Measurements from ENCODE around the gene AQP11.

AQP11 gene

DNA sequence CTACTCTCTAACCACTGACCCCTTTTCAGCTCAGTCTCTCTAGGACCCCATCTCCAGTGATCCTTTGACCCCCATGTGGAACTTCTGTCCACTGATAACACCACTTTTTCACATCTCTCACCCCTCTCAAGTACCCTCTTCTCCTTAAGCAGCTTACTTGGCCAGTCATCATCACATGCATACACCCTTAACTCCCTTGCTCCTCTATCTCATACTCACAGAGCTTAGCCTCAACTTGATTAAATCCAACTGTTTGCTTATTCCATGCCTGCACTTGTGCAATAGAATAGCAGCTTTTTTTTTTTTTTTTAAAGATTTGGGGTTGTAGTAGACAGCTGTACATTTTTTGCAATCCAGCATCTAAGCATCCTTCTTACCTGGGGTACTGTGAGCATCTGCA is 22.2 kb downstream of the AQP11 start:
- no peak for DNase-seq (ENCODE audit: low read depth in 1 of 2, low spot score in 1 of 2)
- H3K27me3 ChIP-seq (ENCODE audit: insufficient read depth, poor library complexity, severe bottlenecking): no peaks in the 10 kb centered on the region
- no peak overlapping the region for H3K27ac ChIP-seq (replicated peaks)
- H3K4me3 ChIP-seq (replicated peaks; ENCODE audit: insufficient read depth, low read length): no peak overlapping the region
- TF ChIP-seq, protein P1, sequence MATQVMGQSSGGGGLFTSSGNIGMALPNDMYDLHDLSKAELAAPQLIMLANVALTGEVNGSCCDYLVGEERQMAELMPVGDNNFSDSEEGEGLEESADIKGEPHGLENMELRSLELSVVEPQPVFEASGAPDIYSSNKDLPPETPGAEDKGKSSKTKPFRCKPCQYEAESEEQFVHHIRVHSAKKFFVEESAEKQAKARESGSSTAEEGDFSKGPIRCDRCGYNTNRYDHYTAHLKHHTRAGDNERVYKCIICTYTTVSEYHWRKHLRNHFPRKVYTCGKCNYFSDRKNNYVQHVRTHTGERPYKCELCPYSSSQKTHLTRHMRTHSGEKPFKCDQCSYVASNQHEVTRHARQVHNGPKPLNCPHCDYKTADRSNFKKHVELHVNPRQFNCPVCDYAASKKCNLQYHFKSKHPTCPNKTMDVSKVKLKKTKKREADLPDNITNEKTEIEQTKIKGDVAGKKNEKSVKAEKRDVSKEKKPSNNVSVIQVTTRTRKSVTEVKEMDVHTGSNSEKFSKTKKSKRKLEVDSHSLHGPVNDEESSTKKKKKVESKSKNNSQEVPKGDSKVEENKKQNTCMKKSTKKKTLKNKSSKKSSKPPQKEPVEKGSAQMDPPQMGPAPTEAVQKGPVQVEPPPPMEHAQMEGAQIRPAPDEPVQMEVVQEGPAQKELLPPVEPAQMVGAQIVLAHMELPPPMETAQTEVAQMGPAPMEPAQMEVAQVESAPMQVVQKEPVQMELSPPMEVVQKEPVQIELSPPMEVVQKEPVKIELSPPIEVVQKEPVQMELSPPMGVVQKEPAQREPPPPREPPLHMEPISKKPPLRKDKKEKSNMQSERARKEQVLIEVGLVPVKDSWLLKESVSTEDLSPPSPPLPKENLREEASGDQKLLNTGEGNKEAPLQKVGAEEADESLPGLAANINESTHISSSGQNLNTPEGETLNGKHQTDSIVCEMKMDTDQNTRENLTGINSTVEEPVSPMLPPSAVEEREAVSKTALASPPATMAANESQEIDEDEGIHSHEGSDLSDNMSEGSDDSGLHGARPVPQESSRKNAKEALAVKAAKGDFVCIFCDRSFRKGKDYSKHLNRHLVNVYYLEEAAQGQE (IDR thresholded peaks at IDR 0.05; ENCODE audit: insufficient replicate concordance, low read depth): no peak
- TF ChIP-seq SPI1 (IDR thresholded peaks at IDR 0.05; ENCODE audit: borderline replicate concordance, low read depth): no peak
- no peak for TF ChIP-seq POLR2AphosphoS5 (IDR thresholded peaks at IDR 0.05; ENCODE audit: low read depth)

DNA sequence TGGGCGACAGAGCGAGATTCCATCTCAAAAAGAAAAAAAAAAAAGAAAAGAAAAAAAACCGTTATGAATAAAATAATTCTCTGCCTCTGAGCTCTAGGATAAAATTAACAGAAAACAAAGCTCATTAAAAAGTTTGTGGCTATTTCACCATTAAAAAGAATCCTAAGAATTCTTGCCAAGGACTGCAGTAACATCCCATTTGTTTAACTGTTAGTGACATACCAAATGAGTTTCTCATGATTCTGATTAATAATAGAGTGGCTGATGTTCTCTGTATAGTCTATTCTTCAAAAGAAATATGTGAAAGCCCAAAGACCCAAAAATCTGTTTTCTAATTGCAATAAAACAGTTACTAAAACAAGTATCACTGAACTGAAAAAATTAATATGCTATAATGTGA is 28.1 kb downstream of the AQP11 start:
- no peak overlapping the region for H3K4me3 ChIP-seq (replicated peaks; ENCODE audit: insufficient read depth, low read length)
- DNase-seq (ENCODE audit: low read depth in 1 of 2, low spot score in 1 of 2): no peak
- TF ChIP-seq GABPA (IDR thresholded peaks at IDR 0.05; ENCODE audit: low read depth): no peak
- TF ChIP-seq, protein P1 (IDR thresholded peaks at IDR 0.05; ENCODE audit: insufficient replicate concordance, low read depth): no peak
- no peaks in the 10 kb centered on the region for H3K27me3 ChIP-seq (ENCODE audit: insufficient read depth, poor library complexity, severe bottlenecking)
- no peak overlapping the region for H3K27ac ChIP-seq (replicated peaks)

DNA sequence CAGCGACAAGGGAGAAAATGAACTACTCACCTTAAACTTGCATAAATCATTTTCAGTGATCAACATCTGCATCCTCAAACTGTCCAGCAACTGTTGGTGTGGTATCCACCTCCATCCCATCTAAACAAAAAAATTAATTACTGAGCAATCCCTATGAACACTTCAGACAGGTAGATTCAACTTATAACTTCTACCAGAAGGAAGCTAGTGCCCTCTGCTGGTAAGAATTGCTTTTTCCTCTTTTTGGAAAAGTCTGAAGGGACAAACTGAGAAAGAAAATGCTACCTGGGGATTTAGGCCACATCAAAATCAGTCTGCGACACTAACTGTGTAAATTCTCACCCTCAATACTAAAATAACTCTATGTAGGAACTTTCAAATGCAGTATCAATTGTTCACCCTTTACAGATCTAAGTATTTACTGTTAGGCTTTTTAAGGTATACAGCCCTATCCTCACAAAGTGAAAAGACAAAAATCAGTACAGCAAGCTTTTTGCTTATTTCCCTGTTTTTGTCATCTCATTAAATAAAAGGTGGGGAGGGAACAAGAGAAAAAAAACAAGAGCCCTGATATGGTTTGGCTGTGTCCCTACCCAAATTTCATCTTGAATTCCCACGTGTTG is 29.9 kb downstream of the AQP11 start:
- TF ChIP-seq GABPA (IDR thresholded peaks at IDR 0.05; ENCODE audit: low read depth) (no peak), POLR2AphosphoS5 (IDR thresholded peaks at IDR 0.05; ENCODE audit: low read depth) (no peak; the same call in 1 of the 2 replicates), SPI1 (IDR thresholded peaks at IDR 0.05; ENCODE audit: borderline replicate concordance, low read depth) (no peak)
- TF ChIP-seq, protein P2, sequence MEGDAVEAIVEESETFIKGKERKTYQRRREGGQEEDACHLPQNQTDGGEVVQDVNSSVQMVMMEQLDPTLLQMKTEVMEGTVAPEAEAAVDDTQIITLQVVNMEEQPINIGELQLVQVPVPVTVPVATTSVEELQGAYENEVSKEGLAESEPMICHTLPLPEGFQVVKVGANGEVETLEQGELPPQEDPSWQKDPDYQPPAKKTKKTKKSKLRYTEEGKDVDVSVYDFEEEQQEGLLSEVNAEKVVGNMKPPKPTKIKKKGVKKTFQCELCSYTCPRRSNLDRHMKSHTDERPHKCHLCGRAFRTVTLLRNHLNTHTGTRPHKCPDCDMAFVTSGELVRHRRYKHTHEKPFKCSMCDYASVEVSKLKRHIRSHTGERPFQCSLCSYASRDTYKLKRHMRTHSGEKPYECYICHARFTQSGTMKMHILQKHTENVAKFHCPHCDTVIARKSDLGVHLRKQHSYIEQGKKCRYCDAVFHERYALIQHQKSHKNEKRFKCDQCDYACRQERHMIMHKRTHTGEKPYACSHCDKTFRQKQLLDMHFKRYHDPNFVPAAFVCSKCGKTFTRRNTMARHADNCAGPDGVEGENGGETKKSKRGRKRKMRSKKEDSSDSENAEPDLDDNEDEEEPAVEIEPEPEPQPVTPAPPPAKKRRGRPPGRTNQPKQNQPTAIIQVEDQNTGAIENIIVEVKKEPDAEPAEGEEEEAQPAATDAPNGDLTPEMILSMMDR (IDR thresholded peaks at IDR 0.05; ENCODE audit: insufficient read depth, low read length): peak; percentile 43
- TF ChIP-seq, protein P1 (IDR thresholded peaks at IDR 0.05; ENCODE audit: insufficient replicate concordance, low read depth): no peak
- Histone ChIP-seq H3K27me3 (ENCODE audit: insufficient read depth, poor library complexity, severe bottlenecking) (no peaks in the 10 kb centered on the region), H3K27ac (replicated peaks) (no peak overlapping the region), H3K4me3 (replicated peaks; ENCODE audit: insufficient read depth, low read length) (no peak overlapping the region)
- peak in 1 of 2 experiments; percentile 41 for DNase-seq (ENCODE audit: low read depth in 1 of 2, low spot score in 1 of 2)

DNA sequence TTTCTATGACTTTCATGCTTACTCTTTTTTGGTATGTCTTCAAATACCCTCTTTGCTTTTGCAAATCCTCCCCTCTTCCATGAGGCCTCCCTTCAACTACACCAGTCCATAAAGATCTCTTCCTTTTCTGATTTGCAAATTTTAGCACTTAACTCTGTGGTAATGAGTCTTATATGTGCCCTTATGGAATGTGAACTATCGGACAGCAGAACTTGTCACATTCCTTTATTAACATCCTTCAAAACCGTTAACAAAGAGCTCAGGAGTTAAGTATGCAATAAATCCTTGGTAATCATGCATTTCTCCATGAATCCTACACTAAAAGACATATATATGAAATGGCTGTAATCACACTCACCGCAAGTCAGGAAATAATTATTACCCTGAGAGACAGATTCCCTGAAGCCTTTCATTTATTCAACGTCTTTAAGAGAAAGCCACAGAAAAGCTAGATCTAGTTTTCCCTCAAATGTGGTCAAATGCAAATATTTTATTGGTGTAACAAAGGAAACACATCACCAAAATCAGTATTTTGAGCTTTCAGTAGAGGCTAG is 40.5 kb downstream of the AQP11 start:
- TF ChIP-seq, protein P1 (IDR thresholded peaks at IDR 0.05; ENCODE audit: insufficient replicate concordance, low read depth): no peak
- TF ChIP-seq, protein P2 (IDR thresholded peaks at IDR 0.05; ENCODE audit: insufficient read depth, low read length): no peak
- no peak for TF ChIP-seq GABPA (IDR thresholded peaks at IDR 0.05; ENCODE audit: low read depth)
- no peak for TF ChIP-seq POLR2AphosphoS5 (IDR thresholded peaks at IDR 0.05; ENCODE audit: low read depth)
- no peak for TF ChIP-seq SPI1 (IDR thresholded peaks at IDR 0.05; ENCODE audit: borderline replicate concordance, low read depth)
- Histone ChIP-seq H3K27me3 (ENCODE audit: insufficient read depth, poor library complexity, severe bottlenecking) (no peaks in the 10 kb centered on the region), H3K27ac (replicated peaks) (no peak overlapping the region), H3K4me3 (replicated peaks; ENCODE audit: insufficient read depth, low read length) (no peak overlapping the region)
- no peak for DNase-seq (ENCODE audit: low read depth in 1 of 2, low spot score in 1 of 2)
